NCI-H128 (cell line): ENCODE data around the gene BEX4.
A peak's percentile ranks its signal among the peaks of the same experiment; 100 is the strongest.
"Not testable (repeated sequence)": the region's sequence is repeated elsewhere in the genome, so short reads cannot be mapped to it uniquely, and the experiment has no call there.

Experiments used
- DNase-seq: peaks from one replicate; lab custom pipeline; 2025; ENCODE audit not compliant: unreplicated experiment; lab: John Stamatoyannopoulos, UW

BEX4 gene

GRCh38 chrX:103235608-103236007, 20.7 kb downstream of the BEX4 start:
- not testable (repeated sequence) for DNase-seq

DNA sequence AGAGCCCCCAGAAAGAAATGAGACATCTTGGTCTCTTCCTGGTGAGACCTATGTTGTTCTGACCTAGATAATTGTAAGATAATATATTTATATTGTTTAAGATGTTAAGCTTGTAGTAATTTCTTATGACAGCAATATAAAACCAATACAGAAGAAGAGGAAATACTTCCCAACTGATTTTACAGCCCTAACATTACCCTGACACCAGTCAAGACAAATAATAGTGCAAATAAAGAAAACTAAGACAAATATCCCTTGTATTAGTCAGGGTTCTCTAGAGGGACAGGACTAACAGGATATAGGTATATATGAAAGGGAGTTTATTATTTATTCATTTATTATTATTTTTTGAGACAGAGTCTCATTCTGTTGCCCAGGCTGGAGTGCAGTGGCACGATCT, 21.4 kb downstream of the BEX4 start:
- DNase-seq: no peak

GRCh38 chrX:103240155-103240554, 25.2 kb downstream of the BEX4 start:
- DNase-seq: no peak

DNA sequence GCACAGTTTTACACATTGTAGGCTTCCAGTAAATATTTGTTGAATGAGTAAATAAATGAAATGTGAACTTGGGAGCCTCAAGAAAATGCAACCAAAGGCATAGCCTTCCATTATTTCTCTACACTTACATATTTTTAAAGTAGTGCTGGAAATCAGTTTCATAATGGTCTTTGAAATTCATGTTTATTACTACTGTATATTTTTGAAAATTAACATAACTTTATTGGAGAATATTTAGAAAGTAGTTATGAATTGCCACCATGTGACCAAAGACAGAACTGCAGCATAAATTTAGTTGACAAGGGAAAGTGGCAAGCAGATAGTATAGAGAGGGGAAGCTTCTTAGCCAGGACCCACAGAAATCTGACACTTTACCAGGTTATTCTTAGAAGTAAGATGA, 33.6 kb downstream of the BEX4 start:
- no peak for DNase-seq

DNA sequence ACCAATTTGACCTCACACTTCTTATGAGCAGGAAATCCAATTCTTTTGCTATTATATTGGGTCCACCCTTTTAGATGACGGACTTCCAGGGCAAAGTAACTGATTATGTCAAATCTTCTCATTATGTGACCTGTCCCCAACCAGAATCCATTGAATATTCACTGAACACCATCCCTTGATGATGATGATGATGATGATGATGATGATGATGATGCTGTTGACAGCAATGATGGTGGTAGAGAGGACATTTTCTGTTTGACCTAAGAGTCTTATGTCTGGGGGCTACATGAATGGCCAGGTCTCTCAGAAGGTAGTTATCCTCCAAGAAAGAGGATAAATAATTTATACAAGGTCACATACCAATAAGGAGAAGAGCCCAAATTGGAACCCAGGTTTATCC, 34.9 kb downstream of the BEX4 start:
- no peak for DNase-seq

GRCh38 chrX:103250977-103251376, 36.1 kb downstream of the BEX4 start:
- no peak for DNase-seq

- DNase-seq: no peak
These were observed 38.7 kb downstream of the BEX4 start for GRCh38 chrX:103253608-103254007.

DNA sequence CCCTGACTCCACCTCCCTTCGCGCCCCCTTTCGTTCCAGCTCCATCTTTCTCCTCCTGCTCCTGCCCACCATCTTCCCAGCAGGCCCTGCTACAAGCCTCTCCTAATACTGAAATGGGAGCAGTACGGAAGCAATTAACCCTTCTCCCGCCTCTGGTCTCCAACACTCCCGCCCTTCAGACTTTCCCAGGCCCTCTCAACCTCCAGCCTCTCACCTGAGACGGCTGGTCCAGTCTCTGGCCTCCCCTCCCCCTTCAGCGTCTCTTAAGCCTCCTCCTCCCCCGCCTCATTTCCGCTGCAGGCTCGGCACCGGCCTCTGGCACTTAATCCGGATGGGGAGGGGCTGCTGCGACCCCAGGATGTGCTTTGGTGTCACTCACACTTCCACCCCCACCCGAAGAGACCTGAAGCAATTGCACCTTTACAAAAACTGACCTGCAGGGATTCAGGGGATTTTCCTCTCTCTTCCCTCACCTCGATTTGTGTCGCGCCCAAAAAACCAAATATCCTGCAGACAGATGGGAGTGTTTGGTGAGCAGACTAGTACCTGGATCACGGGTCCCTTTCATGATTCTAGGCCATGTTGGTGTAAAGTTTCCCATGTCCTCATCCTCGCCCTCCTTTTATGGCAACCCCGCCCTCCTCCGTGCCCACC, 39.4 kb downstream of the BEX4 start:
- peak; percentile 20 for DNase-seq

- peak; percentile 68 for DNase-seq
These were observed 40.1 kb downstream of the BEX4 start, which contains the start of gene TCEAL8 for GRCh38 chrX:103254921-103255493. Gene TCEAL8 (minus strand): TSS chrX:103255155. CDS start chrX:103253979, 1,176 bp downstream.

- DNase-seq: no peak
These were observed 41.7 kb downstream of the BEX4 start for GRCh38 chrX:103256651-103257050.

- no peak for DNase-seq
These were observed 43.4 kb downstream of the BEX4 start for GRCh38 chrX:103258275-103258674.
